Prostate gland (tissue), 2 donors: ENCODE results near the gene TOP1.

Experiments used
- POLR2A ChIP-seq: fragments of 450-650 bp; IDR thresholded peaks from one replicate; pipeline ENCODE4 v1.6.1; 2016; ENCODE audit warnings: antibody characterized with exemption, mild to moderate bottlenecking
- TF ChIP-seq, protein P1 (sequence below), 4 experiments: fragments of 200-600 bp in 2 of 4; fragments of 450-650 bp in 2 of 4; sonication (generic) in 2 of 4; IDR thresholded peaks; 1 replicate in 3 of 4; 2 replicates in 1 of 4; pipeline ENCODE4 v1.5.1; 2016 to 2019; ENCODE audit warnings: antibody characterized with exemption in 4 of 4, mild to moderate bottlenecking in 2 of 4, moderate library complexity in 2 of 4

DNA sequence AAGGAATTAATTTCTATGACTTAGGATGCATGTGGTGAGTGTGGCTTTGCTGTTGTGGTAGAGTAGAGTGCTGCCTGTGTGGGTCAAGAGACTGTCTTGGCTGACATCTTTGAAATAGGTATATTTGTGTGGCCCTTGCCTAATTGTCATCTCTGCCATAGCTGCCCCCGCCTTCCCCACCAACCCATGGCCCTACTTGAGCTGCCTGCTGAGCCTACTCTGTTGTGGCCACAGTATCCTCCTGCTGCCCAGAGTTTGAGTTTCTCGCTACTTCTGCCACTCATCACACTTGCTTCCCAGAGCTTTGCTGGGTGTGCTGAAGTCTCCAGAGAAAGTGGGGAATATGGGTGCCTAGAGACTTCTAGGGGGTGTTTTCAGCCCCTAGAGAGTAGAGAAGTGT is 116.7 kb downstream of the TOP1 start:
- TF ChIP-seq, protein P1, sequence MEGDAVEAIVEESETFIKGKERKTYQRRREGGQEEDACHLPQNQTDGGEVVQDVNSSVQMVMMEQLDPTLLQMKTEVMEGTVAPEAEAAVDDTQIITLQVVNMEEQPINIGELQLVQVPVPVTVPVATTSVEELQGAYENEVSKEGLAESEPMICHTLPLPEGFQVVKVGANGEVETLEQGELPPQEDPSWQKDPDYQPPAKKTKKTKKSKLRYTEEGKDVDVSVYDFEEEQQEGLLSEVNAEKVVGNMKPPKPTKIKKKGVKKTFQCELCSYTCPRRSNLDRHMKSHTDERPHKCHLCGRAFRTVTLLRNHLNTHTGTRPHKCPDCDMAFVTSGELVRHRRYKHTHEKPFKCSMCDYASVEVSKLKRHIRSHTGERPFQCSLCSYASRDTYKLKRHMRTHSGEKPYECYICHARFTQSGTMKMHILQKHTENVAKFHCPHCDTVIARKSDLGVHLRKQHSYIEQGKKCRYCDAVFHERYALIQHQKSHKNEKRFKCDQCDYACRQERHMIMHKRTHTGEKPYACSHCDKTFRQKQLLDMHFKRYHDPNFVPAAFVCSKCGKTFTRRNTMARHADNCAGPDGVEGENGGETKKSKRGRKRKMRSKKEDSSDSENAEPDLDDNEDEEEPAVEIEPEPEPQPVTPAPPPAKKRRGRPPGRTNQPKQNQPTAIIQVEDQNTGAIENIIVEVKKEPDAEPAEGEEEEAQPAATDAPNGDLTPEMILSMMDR (IDR thresholded peaks at IDR 0.05) = no peak
- TF ChIP-seq POLR2A = no peak
